Right cardiac atrium (tissue), 5 donors: ENCODE results near the gene KRT85. TPM values are rescaled to one million over a fixed set of nuclear protein-coding genes. Genes with fewer than 3 reads are reported as not detected.
"Not testable (repeated sequence)": the region's sequence is repeated elsewhere in the genome, so short reads cannot be mapped to it uniquely, and the experiment has no call there.

Experiments
- ATAC-seq, 2 donors: fragments of 200-7000 bp; cut with Tn5 transposase; one replicate each; pipeline versions ENCODE4 v1.8.0 to v1.9.1; 2020; ENCODE audit warnings: moderate library complexity in 2 of 2, mild to moderate bottlenecking in 1 of 2
- DNase-seq, 3 donors: peaks; one replicate each; pipeline ENCODE4 v3.0.0-alpha.2; 2020
- H3K27ac ChIP-seq: one replicate; pipeline ENCODE4 v1.5.1; 2013; ENCODE audit warnings: mild to moderate bottlenecking, low read length, control low read depth, moderate library complexity
- H3K27me3 ChIP-seq: one replicate; pipeline ENCODE4 v1.6.1; 2013; ENCODE audit not compliant: control insufficient read depth, insufficient read depth
- H3K4me1 ChIP-seq: one replicate; pipeline ENCODE4 v1.6.1; 2013; ENCODE audit warnings: low read length; ENCODE audit not compliant: control insufficient read depth, insufficient read depth
- H3K4me3 ChIP-seq: one replicate; pipeline ENCODE4 v1.5.1; 2013; ENCODE audit warnings: low read length, control low read depth
- H3K9me3 ChIP-seq: one replicate; pipeline ENCODE4 v1.6.1; 2013; ENCODE audit warnings: low read length; ENCODE audit not compliant: control insufficient read depth
- WGBS: extraction: QIAGEN DNeasy Blood & Tissue Kit; methylation state at CpG from one replicate; pipeline ENCODE4 v1.1.7; 2013; 5-methylcytosine and 5-hydroxymethylcytosine counted together
- intact Hi-C, 4 donors: fragments of 100-400 bp; cut with DNase I; formaldehyde crosslinking; loops; one replicate each; pipeline versions ENCODE4 v1.11.0 to v1.14.0; 2022 to 2023
- polyA plus RNA-seq: library from polyadenylated mRNA; stranded (reverse); fragments of 200-250 nt; gene quantifications from one replicate; pipeline ENCODE4 v1.2.3, GENCODE V29; 2013
- total RNA-seq, 4 donors: library from RNA; stranded (reverse); fragmentation: NEBNext Ultra II Directional; extraction: Animal tissue kit (Norgen Biotek cat#: 25700); gene quantifications; one replicate each; pipeline ENCODE4 v1.2.1, GENCODE V29; 2021
- donor health status: healthy with polysubstance abuse.
- donor health status: DM: no; HTN: yes; CAD: no.
- donor health status: DM: no; HTN: no; CAD: no.
- donor health status: DM: no; HTN: yes; CAD: no; lungs with severe emphysema.
- donor health status: DM: yes; HTN: yes; CAD: no.

KRT85 gene
- total and polyA plus RNA-seq, 5 donors = not detected

DNA sequence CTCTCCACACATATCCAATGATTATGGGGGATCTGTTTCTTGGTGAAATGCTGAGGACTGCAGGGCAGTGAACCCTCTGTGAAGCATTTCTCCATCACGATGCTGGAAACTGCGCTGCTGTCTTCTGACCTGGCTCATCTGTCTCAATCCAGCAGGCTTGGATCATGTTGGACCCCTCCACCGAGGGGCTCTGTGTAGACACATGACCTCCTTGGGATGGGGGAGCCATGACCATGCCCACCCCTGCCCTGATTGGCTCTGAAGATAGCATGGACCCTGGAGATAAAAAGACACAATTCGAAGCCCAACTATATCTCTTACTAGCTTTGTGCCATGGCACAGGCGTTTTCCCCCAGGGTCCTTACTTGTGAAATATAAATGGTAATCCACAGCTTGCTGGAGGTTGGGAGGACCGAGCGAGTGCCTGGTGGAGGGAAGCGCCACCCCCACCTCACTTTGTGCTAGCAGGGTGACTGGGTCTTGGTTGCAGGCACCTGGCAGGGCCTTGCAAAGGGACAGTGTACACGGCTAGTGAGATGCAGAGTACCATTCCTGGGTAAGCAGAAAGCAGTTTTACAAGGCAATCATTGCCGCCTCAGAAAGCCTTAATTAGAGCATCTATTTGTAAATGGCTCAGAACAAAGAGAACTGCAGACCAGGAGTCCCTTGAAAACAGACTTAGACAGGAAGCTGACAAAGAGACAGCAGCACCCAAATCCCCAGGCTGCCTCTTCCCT is 43.7 kb downstream of the KRT85 start:
- Histone ChIP-seq H3K4me1 (no peaks in the 10 kb centered on the region), H3K27ac (no peak overlapping the region), H3K9me3 (no peaks in the 10 kb centered on the region), H3K27me3 (no peaks in the 10 kb centered on the region), H3K4me3 (no peak overlapping the region)
- no peak for ATAC-seq
- 86% methylated on average over 10 of the region's 10 CpGs for WGBS
- intact Hi-C loops = no loop called here
- no peak for DNase-seq

DNA sequence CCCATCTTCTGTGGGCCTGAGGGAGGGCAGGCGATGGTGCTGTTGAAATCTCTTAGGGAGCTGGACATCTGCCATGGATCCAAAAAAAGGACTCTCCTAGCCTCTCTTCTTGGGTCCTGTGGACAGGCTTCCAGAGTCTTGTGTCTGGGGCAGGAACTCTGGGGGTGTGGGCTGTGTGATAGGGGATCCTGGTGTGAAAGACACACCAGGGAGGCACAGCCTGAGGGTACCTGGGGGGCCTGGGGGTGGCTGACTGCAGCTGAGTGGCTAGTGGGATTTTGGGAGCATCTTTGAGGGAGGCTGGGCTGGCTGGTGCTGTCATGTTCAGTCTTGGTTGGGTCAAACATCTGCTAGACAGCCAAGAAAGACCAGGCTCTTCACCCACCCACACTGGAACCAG is 44.3 kb downstream of the KRT85 start:
- no peaks in the 10 kb centered on the region for H3K9me3 ChIP-seq
- WGBS = 51% methylated on average over 1 of the region's 1 CpG
- no peak overlapping the region for H3K4me3 ChIP-seq
- no peak for DNase-seq
- intact Hi-C loops = no loop called here
- H3K4me1 ChIP-seq = no peaks in the 10 kb centered on the region
- no peak for ATAC-seq
- no peak overlapping the region for H3K27ac ChIP-seq
- no peaks in the 10 kb centered on the region for H3K27me3 ChIP-seq

DNA sequence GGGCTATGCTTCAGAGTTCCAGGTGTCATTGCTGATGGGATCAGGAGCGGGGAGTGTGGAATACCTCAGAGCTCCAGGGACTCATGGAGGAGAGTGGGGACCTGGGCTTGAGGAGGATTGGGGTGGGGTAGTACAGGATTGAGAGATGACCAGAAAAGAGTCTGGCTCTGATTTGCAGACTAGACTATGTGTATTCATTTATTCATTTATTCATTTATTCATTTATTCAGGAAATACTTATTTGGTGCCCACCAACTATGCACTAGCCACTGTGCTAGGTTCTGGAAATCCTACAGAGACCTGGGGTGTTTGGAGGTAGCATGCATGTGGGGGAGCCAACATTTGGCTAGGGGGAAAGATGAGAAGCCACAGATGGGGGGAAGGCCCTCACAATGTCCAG is 45.2 kb downstream of the KRT85 start:
- WGBS = 93% methylated on average over 1 of the region's 1 CpG

DNA sequence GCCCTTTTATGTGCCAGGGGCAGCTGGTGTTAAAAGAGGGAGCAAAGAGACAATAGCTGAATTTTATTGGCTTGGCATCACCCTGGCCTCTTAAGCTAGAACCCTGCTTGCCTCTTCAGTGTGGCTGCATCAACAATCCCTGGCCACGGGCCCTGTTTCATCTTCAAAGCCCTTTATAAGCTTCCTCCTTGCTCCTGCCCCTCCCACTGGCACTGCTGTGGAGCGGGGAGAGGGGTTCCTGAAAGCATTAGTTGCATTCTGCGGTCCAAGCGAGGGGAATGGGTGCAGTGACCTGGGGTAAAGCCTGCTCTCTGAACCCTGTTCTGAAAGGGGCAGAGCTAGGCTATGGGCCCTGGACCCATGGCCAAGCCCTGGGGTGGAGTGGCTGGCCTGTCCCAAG is 45.9 kb downstream of the KRT85 start:
- 61% methylated on average over 4 of the region's 4 CpGs for WGBS
- H3K27ac ChIP-seq = no peak overlapping the region
- no peaks in the 10 kb centered on the region for H3K4me1 ChIP-seq
- ATAC-seq (no peak), DNase-seq (no peak)
- no peak overlapping the region for H3K4me3 ChIP-seq
- intact Hi-C loops = no loop called here
- no peaks in the 10 kb centered on the region for H3K9me3 ChIP-seq
- no peaks in the 10 kb centered on the region for H3K27me3 ChIP-seq

More for the DNA sequence above, 45.2 kb downstream of the KRT85 start:
- no peak overlapping the region for H3K27ac ChIP-seq
- DNase-seq = no peak
- no peak overlapping the region for H3K4me3 ChIP-seq
- intact Hi-C loops = no loop called here
- ATAC-seq = no peak
- no peaks in the 10 kb centered on the region for H3K4me1 ChIP-seq
- H3K27me3 ChIP-seq = no peaks in the 10 kb centered on the region
- no peaks in the 10 kb centered on the region for H3K9me3 ChIP-seq

DNA sequence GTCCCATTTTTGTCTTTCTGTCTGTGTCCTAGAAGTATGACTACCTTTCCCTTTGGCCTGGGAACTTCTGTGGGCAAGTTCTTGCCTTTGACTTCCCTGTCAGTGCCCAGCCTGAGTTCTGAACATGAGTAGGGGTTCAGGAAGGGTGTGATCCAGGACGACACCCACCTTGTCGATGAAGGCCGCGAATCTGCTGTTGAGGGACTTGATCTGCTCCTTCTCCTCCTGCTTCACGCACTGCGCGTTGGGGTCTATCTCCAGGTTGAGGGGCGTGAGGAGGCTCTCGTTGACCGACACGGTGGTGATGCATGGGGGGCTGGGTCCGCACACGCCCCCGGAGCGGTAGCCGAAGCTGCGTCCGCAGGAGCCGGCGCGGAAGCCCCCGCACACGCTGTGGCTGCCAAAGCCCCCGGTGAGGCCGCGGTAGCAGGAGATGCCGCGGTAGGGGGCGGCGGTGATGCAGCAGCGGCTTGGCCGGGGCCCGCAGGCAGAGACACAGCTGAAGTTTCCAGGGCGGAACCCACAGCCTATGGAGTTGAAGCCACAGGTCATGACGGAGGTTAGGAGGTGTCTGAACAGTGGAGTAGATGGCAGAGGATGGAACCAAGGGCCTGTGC is 46.4 kb downstream of the KRT85 start, which contains the start of gene KRT83:
TSS of gene KRT83 (minus strand) at position 615 of the 617 bp plus-strand sequence. CDS start at position 552, 63 bp downstream.
- no peaks in the 10 kb centered on the region for H3K9me3 ChIP-seq
- intact Hi-C loops = no loop called here
- no peaks in the 10 kb centered on the region for H3K27me3 ChIP-seq
- H3K4me3 ChIP-seq = no peak within 1 kb of the TSS
- ATAC-seq = no peak
- no peak for DNase-seq
- H3K27ac ChIP-seq = no peak within 1 kb of the TSS
- H3K4me1 ChIP-seq = no peaks in the 10 kb centered on the region
- 52% methylated on average over 35 of the region's 35 CpGs for WGBS

DNA sequence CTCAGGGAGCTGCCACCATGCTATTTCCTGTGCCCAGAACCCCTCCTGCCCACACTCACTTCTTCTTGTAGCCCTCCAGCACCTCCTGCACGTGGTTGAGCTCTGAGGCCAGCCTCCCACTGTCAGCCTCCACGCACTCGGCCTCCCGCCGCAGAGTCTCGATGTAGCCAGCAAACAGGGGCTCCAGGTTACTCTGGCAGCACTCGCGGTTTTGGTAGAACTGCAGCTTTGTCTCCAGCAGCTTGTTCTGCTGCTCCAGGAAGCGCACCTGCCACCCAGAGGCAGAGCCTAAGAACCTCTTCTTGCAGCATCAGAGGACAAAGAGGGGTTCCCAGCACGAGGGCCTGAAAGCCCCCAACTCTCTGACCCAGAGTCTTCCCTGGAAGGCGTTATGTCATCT is 48.2 kb downstream of the KRT85 start:
- Histone ChIP-seq H3K4me1 (no peaks in the 10 kb centered on the region), H3K9me3 (no peaks in the 10 kb centered on the region), H3K27ac (no peak overlapping the region), H3K4me3 (no peak overlapping the region), H3K27me3 (no peaks in the 10 kb centered on the region)
- ATAC-seq = no peak
- intact Hi-C loops = no loop called here
- no peak for DNase-seq
- WGBS = 76% methylated on average over 11 of the region's 11 CpGs

DNA sequence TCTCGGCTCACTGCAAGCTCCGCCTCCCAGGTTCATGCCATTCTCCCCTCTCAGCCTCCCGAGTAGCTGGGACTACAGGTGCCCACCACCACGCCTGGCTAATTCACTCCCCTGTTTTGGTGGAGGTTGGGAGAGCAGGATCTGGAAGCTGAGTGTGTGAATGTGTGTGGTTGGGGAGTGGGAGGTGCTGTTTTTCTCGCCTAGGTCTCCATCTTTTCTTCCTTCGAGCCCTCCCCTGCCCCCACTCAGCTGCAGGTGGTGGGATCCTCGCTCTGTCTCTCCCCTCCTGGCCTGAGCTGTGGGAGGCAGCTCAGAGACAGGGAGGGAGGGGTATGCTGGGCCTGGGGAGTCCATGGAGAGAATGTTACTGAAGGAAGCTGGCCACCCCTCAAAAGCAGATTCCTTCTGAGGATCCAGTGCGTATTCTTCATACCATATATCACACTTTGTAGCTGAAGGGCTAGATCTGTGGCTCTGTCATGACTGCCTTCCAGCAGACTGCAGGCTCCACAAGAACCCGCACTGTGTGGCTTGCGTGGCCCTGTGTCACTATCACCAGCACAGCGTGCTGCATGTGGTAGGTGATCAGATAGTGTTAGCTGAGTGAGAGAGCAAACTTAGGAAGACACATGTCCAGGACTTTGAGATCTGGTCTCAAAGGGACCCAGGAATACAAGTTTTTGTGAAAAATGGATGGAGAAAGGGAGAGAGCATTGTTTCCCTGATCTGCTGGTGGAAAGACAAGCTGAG is 48.9 kb downstream of the KRT85 start:
- Histone ChIP-seq H3K27me3 (no peaks in the 10 kb centered on the region), H3K4me3 (no peak overlapping the region), H3K9me3 (no peaks in the 10 kb centered on the region), H3K4me1 (no peaks in the 10 kb centered on the region), H3K27ac (no peak overlapping the region)
- intact Hi-C loops = no loop called here
- DNase-seq (no peak), ATAC-seq (no peak)
- WGBS = 74% methylated on average over 11 of the region's 11 CpGs

DNA sequence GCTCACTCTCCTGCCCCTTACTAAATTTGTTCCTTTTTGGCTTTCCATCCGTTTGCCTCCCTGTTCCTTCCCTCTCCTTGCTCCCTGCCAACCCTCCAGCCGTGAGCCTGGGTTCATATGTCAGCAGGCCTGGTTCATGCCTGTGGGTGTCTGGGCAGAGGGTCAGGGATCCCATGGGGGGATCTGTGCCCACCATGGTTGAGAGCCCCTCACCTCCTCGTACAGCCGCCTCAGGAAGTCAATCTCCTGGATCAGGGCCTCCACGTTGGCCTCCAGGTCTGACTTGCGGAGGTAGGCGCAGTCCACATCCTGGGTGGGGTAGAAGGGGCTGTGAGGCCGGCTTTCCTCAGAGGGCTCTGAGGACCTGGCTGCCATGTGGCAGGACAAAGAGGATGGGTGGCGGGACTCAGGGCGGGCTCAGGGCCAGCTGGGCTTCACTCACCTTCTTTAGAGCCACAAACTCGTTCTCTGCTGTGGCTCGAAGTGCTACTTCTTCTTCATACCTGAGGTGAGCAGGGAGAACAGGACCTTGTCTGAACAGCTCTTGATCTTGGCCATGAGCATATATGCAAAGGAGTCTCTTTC is 49.7 kb downstream of the KRT85 start:
- Histone ChIP-seq H3K4me1 (no peaks in the 10 kb centered on the region), H3K27me3 (no peaks in the 10 kb centered on the region), H3K4me3 (no peak overlapping the region), H3K27ac (no peak overlapping the region), H3K9me3 (no peaks in the 10 kb centered on the region)
- WGBS = 76% methylated on average over 12 of the region's 12 CpGs
- no peak for DNase-seq
- ATAC-seq = no peak
- intact Hi-C loops = no loop called here

DNA sequence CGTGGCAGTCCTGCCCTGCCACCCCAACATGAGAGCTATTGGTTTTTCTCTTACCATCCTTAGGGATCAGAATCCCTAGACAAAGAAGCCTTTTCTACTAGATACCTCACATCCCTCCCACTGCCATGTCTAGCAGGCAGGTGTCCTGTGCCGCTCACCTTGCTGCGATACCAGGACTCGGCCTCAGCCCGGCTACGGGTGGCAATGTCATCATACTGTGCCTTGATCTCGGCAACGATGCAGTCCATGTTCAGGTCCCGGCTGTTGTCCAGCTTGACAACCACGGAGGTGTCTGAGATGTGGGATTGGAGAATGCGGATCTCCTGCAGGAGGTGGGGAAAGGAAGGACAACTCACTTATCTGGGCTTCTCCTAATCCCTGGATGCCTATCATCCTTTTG is 50.6 kb downstream of the KRT85 start:
- whole genome bisulfite sequencing = 80% methylated on average over 11 of the region's 11 CpGs
- H3K27ac ChIP-seq = no peak overlapping the region
- DNase-seq (no peak), ATAC-seq (no peak)
- H3K27me3 ChIP-seq = no peaks in the 10 kb centered on the region
- no peaks in the 10 kb centered on the region for H3K9me3 ChIP-seq
- intact Hi-C loops = no loop called here
- H3K4me1 ChIP-seq = no peaks in the 10 kb centered on the region
- H3K4me3 ChIP-seq = no peak overlapping the region

DNA sequence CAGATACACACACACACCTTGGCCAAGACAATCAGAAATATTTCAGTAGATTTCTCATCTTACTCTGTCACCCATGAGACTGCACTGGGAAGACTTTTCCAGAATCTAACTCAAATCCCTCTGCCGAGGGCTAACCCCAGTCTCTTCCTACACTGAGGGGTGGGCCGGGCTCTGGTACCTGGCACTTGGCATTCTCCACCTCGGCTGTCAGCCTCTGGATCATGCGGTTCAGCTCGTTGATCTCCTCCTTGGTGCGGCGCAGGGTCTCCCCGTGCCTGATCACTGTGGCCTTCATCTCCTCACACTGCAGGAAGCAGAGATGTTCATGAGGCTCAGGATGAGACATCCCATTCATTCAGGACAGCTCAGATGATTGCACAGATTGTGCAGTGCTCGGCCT is 51.0 kb downstream of the KRT85 start:
- DNase-seq (no peak), ATAC-seq (no peak)
- 83% methylated on average over 9 of the region's 9 CpGs for WGBS
- H3K27ac ChIP-seq = no peak overlapping the region
- intact Hi-C loops = no loop called here
- no peaks in the 10 kb centered on the region for H3K4me1 ChIP-seq
- H3K4me3 ChIP-seq = no peak overlapping the region
- H3K9me3 ChIP-seq = no peaks in the 10 kb centered on the region
- H3K27me3 ChIP-seq = no peaks in the 10 kb centered on the region

DNA sequence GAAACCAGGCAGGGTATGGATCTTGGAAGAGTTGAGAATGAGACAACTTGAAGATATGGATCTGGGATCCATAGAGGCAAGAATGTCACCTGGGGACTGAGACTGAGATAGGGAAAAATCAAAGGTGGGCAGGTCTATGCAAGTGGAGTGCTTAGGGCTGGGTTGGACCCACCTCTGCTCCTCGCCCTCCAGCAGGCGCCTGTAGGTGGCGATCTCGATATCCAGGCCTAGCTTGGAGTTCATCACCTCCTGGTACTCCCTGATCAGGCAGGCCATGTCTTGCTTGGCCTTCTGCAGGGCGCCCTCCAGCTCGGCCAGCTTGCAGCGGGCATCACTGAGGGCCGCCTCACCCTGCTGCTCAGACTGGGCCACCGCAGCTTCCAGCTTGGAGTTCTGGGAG is 51.6 kb downstream of the KRT85 start:
- H3K27ac ChIP-seq, H3K27me3 ChIP-seq, H3K4me1 ChIP-seq, DNase-seq, intact Hi-C loops, H3K4me3 ChIP-seq, H3K9me3 ChIP-seq, ATAC-seq: not testable (repeated sequence)
- 53% methylated on average over 9 of the region's 9 CpGs for WGBS
